Measurements from ENCODE around the gene BCOR. TPM values are rescaled to one million over a fixed set of nuclear protein-coding genes. Genes with fewer than 3 reads are reported as not detected.

The BCOR gene
- total RNA-seq, 3 donors from 2014 or later = 11.7 to 28.1 (median 27.9) TPM

DNA sequence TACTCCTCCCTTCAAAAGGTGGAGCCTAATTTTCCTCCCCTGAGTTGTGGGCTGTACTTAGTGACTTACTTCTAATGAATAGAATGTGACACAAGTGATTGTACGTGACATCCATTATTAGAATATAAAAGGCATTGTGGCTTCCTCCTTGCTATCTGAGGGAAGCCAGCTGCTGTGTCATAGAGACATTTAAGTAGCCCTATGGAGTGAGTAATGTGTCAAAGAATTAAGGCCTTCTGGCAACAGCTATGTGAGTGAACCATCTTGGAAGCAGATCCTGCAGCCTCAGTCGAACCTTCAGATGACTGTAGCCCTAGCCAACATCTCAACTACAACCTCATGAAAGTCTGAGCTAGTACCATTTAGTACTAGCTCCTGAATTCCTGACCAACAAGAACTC lies 76.1 kb downstream of the BCOR start:
- H3K4me3 ChIP-seq = no peak overlapping the region
- peaks cover 3 to 17% of the 10 kb centered on the region in 2 donors for H3K9me3 ChIP-seq
- no peaks in the 10 kb centered on the region for H3K36me3 ChIP-seq
- H3K27ac ChIP-seq = no peak overlapping the region
- H3K27me3 ChIP-seq = peaks cover 0 to 8% of the 10 kb centered on the region in 2 donors
- no peak for DNase-seq (ENCODE audit: low spot score in 2 of 2)
- intact Hi-C loops (cut with DNase I; ENCODE audit: low total_unique reads) = loop anchor here (5.0 kb wide), 1 partner anchor 449 kb away; no protein-coding TSS in a partner anchor
- TF ChIP-seq POLR2AphosphoS5 (IDR thresholded peaks at IDR 0.05) = no peak
- TF ChIP-seq, protein P1, sequence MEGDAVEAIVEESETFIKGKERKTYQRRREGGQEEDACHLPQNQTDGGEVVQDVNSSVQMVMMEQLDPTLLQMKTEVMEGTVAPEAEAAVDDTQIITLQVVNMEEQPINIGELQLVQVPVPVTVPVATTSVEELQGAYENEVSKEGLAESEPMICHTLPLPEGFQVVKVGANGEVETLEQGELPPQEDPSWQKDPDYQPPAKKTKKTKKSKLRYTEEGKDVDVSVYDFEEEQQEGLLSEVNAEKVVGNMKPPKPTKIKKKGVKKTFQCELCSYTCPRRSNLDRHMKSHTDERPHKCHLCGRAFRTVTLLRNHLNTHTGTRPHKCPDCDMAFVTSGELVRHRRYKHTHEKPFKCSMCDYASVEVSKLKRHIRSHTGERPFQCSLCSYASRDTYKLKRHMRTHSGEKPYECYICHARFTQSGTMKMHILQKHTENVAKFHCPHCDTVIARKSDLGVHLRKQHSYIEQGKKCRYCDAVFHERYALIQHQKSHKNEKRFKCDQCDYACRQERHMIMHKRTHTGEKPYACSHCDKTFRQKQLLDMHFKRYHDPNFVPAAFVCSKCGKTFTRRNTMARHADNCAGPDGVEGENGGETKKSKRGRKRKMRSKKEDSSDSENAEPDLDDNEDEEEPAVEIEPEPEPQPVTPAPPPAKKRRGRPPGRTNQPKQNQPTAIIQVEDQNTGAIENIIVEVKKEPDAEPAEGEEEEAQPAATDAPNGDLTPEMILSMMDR (IDR thresholded peaks at IDR 0.05) = no peak
- TF ChIP-seq POLR2A (IDR thresholded peaks at IDR 0.05) = no peak
- H3K4me1 ChIP-seq = no peaks in the 10 kb centered on the region

DNA sequence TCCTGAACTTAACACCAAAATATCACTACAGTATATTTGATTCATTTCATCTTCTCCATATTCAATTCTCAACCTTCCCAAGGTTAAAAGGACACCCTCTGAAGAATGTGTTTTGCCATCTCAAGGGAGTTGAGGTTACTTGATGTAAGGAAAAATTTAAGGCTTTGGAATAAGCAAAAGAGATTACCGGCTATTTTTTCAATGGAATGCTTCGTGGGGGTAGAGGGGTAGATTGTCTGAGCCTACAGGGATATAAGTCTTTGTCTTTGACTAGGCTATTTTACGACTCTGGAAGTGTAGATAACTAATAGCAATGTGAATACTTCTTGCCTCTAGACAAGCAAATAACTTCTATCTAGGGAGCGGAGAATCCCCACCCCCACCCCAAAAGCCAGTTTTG lies 78.2 kb downstream of the BCOR start:
- Histone ChIP-seq H3K27me3 (peaks cover 0 to 3% of the 10 kb centered on the region in 2 donors), H3K36me3 (no peaks in the 10 kb centered on the region), H3K9me3 (peaks cover 10 to 24% of the 10 kb centered on the region in 2 donors), H3K4me1 (no peaks in the 10 kb centered on the region), H3K4me3 (no peak overlapping the region), H3K27ac (no peak overlapping the region)
- intact Hi-C loops (cut with DNase I; ENCODE audit: low total_unique reads) = no loop called here
- TF ChIP-seq, protein P1 (IDR thresholded peaks at IDR 0.05) = no peak
- TF ChIP-seq POLR2A (IDR thresholded peaks at IDR 0.05) = no peak
- no peak for TF ChIP-seq POLR2AphosphoS5 (IDR thresholded peaks at IDR 0.05)
- DNase-seq (ENCODE audit: low spot score in 2 of 2) = no peak

DNA sequence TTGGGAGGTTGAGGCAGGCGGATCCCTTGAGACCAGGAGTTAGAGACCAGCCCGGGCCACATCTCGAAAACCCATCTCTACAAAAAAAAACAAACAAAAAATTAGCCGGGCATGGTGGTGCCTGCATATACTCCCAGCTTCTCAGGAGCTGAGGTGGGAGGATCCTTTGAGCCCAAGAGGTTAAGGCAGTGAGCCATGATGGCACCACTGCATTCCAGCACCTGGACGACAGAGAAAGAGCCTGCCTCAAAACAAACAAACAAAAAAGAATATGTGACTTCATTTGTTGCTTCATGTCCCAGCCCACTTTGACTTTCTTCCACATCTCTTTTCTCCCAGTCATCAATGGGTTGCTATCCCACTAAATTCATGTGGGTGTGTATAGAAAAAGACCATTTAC lies 79.7 kb downstream of the BCOR start:
- intact Hi-C loops (cut with DNase I; ENCODE audit: low total_unique reads) = no loop called here
- no peak for TF ChIP-seq POLR2AphosphoS5 (IDR thresholded peaks at IDR 0.05)
- H3K4me1 ChIP-seq = no peaks in the 10 kb centered on the region
- H3K4me3 ChIP-seq = no peak overlapping the region
- H3K36me3 ChIP-seq = no peaks in the 10 kb centered on the region
- no peak overlapping the region for H3K27ac ChIP-seq
- H3K27me3 ChIP-seq = peaks cover 0 to 16% of the 10 kb centered on the region in 2 donors
- no peak for DNase-seq (ENCODE audit: low spot score in 2 of 2)
- H3K9me3 ChIP-seq = peaks cover 10 to 24% of the 10 kb centered on the region in 2 donors

DNA sequence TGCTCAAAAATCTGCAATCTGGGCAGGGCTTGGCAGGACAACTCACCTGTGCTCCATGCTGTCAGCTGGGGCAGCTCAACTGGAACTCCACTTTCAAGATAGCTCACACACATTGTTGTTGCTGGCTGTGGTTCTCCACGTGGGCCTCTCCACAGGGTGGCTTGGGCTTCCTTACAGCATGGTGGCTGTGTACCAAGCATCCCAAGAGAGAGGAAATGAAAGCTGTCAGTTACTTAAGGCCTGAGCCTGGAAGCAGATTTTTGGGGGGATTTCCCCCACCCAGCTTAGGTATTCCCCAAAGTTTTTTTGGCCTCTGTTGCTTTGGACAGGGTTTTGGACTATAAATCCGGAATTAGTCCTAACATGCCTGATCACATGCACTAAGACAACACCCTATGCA lies 81.0 kb downstream of the BCOR start:
- Histone ChIP-seq H3K27me3 (peaks cover 0 to 28% of the 10 kb centered on the region in 2 donors), H3K27ac (no peak overlapping the region), H3K9me3 (peaks cover 10 to 17% of the 10 kb centered on the region in 2 donors), H3K36me3 (no peaks in the 10 kb centered on the region), H3K4me1 (no peaks in the 10 kb centered on the region), H3K4me3 (no peak overlapping the region)
- TF ChIP-seq, protein P1 (IDR thresholded peaks at IDR 0.05) = no peak
- no peak for TF ChIP-seq POLR2A (IDR thresholded peaks at IDR 0.05)
- no peak for TF ChIP-seq POLR2AphosphoS5 (IDR thresholded peaks at IDR 0.05)
- no peak for DNase-seq (ENCODE audit: low spot score in 2 of 2)
- intact Hi-C loops (cut with DNase I; ENCODE audit: low total_unique reads) = no loop called here

DNA sequence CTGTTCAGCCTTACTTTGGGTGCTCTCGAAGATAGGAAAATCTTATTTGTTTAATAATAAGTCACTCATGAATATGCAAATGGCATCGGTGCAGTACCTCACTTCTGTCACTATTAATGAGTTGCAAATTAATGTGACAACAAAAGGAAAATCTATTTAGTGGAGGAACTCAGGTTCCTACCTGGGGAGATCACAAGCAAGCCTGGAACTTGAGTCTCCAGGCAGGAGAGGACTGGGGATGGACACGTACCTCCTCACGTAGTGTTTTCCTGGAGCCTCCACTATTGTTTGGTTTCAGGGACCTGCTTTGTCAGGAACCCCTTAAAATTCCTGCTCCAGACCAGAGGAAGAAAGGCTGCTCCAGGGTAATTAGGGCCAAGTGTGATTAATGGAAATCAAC lies 82.1 kb downstream of the BCOR start:
- intact Hi-C loops (cut with DNase I; ENCODE audit: low total_unique reads) = no loop called here

More for the DNA sequence above, 82.1 kb downstream of the BCOR start:
- no peak overlapping the region for H3K4me3 ChIP-seq
- H3K4me1 ChIP-seq = no peaks in the 10 kb centered on the region
- peaks cover 10% of the 10 kb centered on the region in 2 donors for H3K9me3 ChIP-seq
- H3K36me3 ChIP-seq = no peaks in the 10 kb centered on the region
- DNase-seq (ENCODE audit: low spot score in 2 of 2) = no peak
- no peak overlapping the region for H3K27ac ChIP-seq
- no peak for TF ChIP-seq POLR2A (IDR thresholded peaks at IDR 0.05)
- no peak for TF ChIP-seq POLR2AphosphoS5 (IDR thresholded peaks at IDR 0.05)
- TF ChIP-seq, protein P1 (IDR thresholded peaks at IDR 0.05) = no peak
- H3K27me3 ChIP-seq = peaks cover 0 to 36% of the 10 kb centered on the region in 2 donors

All from breast epithelium (tissue), 4 donors.